IMR-90 (cell line): ENCODE data around the gene RNF141. TPM values are rescaled to one million over a fixed set of nuclear protein-coding genes. Genes with fewer than 3 reads are reported as not detected.

Experiments
- ATAC-seq: fragments of 200-7000 bp; cut with Tn5 transposase; 2 replicates; pipeline ENCODE4 v1.9.1; 2020; ENCODE audit warnings: low read depth, mild to moderate bottlenecking, moderate library complexity
- BruUV-seq: library from RNA; stranded (reverse); fragments of 400-500 nt; replicated peaks from 2 replicates; lab custom pipeline; 2021; lab: Mats Ljungman, UMichigan
- CTCF ChIA-PET: fragments of 300-600 bp; formaldehyde crosslinking; extraction: SDS; loops from one replicate; lab custom pipeline; 2021; ENCODE audit warnings: antibody characterized with exemption; lab: Yijun Ruan, JAX
- POLR2A ChIA-PET: fragments of 300-600 bp; sonication (Branson Sonifier 250); formaldehyde crosslinking; loops from one replicate; lab custom pipeline; 2022; ENCODE audit warnings: antibody characterized with exemption; ENCODE audit not compliant: unreplicated experiment; lab: Charles Lee
- DNase-seq: peaks from one replicate; pipeline ENCODE4 v3.0.0; 2013
- H2AFZ ChIP-seq: replicated peaks from 2 replicates; pipeline ENCODE3; 2013; ENCODE audit warnings: low read length, mild to moderate bottlenecking; ENCODE audit not compliant: poor library complexity
- H2AK5ac ChIP-seq: 2 replicates; pipeline ENCODE4 v1.6.1; 2013; ENCODE audit warnings: low read depth, low read length, inconsistent platforms
- H2AK9ac ChIP-seq: replicated peaks from 2 replicates; pipeline ENCODE3; 2013; ENCODE audit warnings: mild to moderate bottlenecking, low read depth, low read length, moderate library complexity; ENCODE audit not compliant: poor library complexity
- H2BK120ac ChIP-seq: 2 replicates; pipeline ENCODE4 v1.6.1; 2013; ENCODE audit warnings: low read depth, low read length, inconsistent platforms
- H2BK15ac ChIP-seq: 3 replicates; pipeline ENCODE4 v1.6.1; 2013; ENCODE audit warnings: low read depth, low read length, inconsistent platforms
- H2BK20ac ChIP-seq: 2 replicates; pipeline ENCODE4 v1.6.1; 2013; ENCODE audit warnings: low read depth, mild to moderate bottlenecking, inconsistent platforms, low read length, moderate library complexity
- H2BK5ac ChIP-seq: 2 replicates; pipeline ENCODE4 v1.6.1; 2013; ENCODE audit warnings: mild to moderate bottlenecking, low read depth, low read length, inconsistent platforms; ENCODE audit not compliant: poor library complexity, severe bottlenecking
- H3K14ac ChIP-seq: replicated peaks from 2 replicates; pipeline ENCODE4 v1.6.1; 2013; ENCODE audit warnings: low read depth, low read length, inconsistent platforms
- H3K18ac ChIP-seq: 2 replicates; pipeline ENCODE4 v1.6.1; 2013; ENCODE audit warnings: low read depth, low read length, control low read depth
- H3K23ac ChIP-seq: 2 replicates; pipeline ENCODE4 v1.6.1; 2013; ENCODE audit warnings: low read depth, low read length, inconsistent platforms
- H3K27ac ChIP-seq: 2 replicates; pipeline ENCODE4 v1.5.1; 2013; ENCODE audit warnings: mild to moderate bottlenecking, control low read depth, low read length; ENCODE audit not compliant: insufficient read depth
- H3K27me3 ChIP-seq: 2 replicates; pipeline ENCODE4 v1.6.1; 2013; ENCODE audit warnings: low read length; ENCODE audit not compliant: control insufficient read depth, insufficient read depth
- H3K36me3 ChIP-seq: 2 replicates; pipeline ENCODE4 v1.6.1; 2013; ENCODE audit warnings: low read length, mixed read lengths; ENCODE audit not compliant: control insufficient read depth, insufficient read depth
- H3K4ac ChIP-seq: 2 replicates; pipeline ENCODE4 v1.6.1; 2013; ENCODE audit warnings: low read depth, low read length, inconsistent platforms
- H3K4me1 ChIP-seq: 2 replicates; pipeline ENCODE4 v1.6.1; 2013; ENCODE audit warnings: low read length, mixed read lengths; ENCODE audit not compliant: control insufficient read depth, insufficient read depth
- H3K4me2 ChIP-seq: 2 replicates; pipeline ENCODE4 v1.6.1; 2013; ENCODE audit warnings: low read depth, mild to moderate bottlenecking, control low read depth, low read length, moderate library complexity
- H3K4me3 ChIP-seq: 2 replicates; pipeline ENCODE4 v1.5.1; 2013; ENCODE audit warnings: low read depth, mild to moderate bottlenecking, control low read depth, low read length, moderate library complexity; ENCODE audit not compliant: insufficient read depth
- H3K56ac ChIP-seq: 2 replicates; pipeline ENCODE4 v1.6.1; 2013; ENCODE audit warnings: low read length, inconsistent platforms; ENCODE audit not compliant: insufficient read depth; ENCODE audit errors: extremely low read depth
- H3K79me1 ChIP-seq, 2 experiments: 2 replicates each; pipeline ENCODE4 v1.6.1; 2013; ENCODE audit warnings: low read length in 2 of 2, inconsistent platforms in 1 of 2, low read depth in 1 of 2
- H3K9ac ChIP-seq: 2 replicates; pipeline ENCODE4 v1.6.1; 2013; ENCODE audit warnings: low read depth, low read length, control low read depth
- H3K9me1 ChIP-seq: 2 replicates; pipeline ENCODE4 v1.6.1; 2013; ENCODE audit warnings: low read length, inconsistent platforms; ENCODE audit not compliant: insufficient read depth
- H3K9me3 ChIP-seq: 2 replicates; pipeline ENCODE4 v1.6.1; 2013; ENCODE audit warnings: low read length; ENCODE audit not compliant: control insufficient read depth, insufficient read depth
- H4K20me1 ChIP-seq: 2 replicates; pipeline ENCODE4 v1.6.1; 2013; ENCODE audit warnings: low read length, inconsistent platforms; ENCODE audit not compliant: insufficient read depth
- H4K5ac ChIP-seq: 2 replicates; pipeline ENCODE4 v1.6.1; 2013; ENCODE audit warnings: mild to moderate bottlenecking, low read depth, low read length, control low read depth
- H4K8ac ChIP-seq, 2 experiments: 2 replicates each; pipeline ENCODE4 v1.6.1; 2013; ENCODE audit warnings: low read depth in 2 of 2, low read length in 2 of 2, control low read depth in 1 of 2, inconsistent platforms in 1 of 2
- H4K91ac ChIP-seq: 2 replicates; pipeline ENCODE4 v1.6.1; 2013; ENCODE audit warnings: low read depth, low read length, inconsistent platforms; ENCODE audit not compliant: insufficient read depth
- BHLHE40 ChIP-seq: fragments of 150-350 bp; IDR thresholded peaks from 2 replicates; pipeline ENCODE4 v1.6.1; 2016; ENCODE audit warnings: mild to moderate bottlenecking, low read depth, low read length
- CEBPB ChIP-seq: IDR thresholded peaks from 2 replicates; pipeline ENCODE4 v1.6.1; 2012; ENCODE audit warnings: low read depth, low read length, improper control_type of control experiment
- CHD1 ChIP-seq: IDR thresholded peaks from 2 replicates; pipeline ENCODE4 v1.6.1; 2012; ENCODE audit warnings: low read depth, low read length, improper control_type of control experiment
- ELK1 ChIP-seq: fragments of 150-350 bp; IDR thresholded peaks from 2 replicates; pipeline ENCODE4 v1.6.1; 2016; ENCODE audit warnings: low read depth, mild to moderate bottlenecking, low read length, moderate library complexity, borderline replicate concordance
- FOS ChIP-seq: fragments of 150-350 bp; IDR thresholded peaks from 2 replicates; pipeline ENCODE4 v1.6.1; 2016; ENCODE audit warnings: low read depth, low read length
- MAFK ChIP-seq: IDR thresholded peaks from 2 replicates; pipeline ENCODE4 v1.6.1; 2012; ENCODE audit warnings: low read depth, low read length, improper control_type of control experiment
- MAZ ChIP-seq: IDR thresholded peaks from 2 replicates; pipeline ENCODE4 v1.6.1; 2012; ENCODE audit warnings: low read depth, mild to moderate bottlenecking, low read length, improper control_type of control experiment, moderate library complexity, borderline replicate concordance
- MXI1 ChIP-seq: IDR thresholded peaks from 2 replicates; pipeline ENCODE4 v1.6.1; 2012; ENCODE audit warnings: low read depth, mild to moderate bottlenecking, low read length, moderate library complexity, borderline replicate concordance
- NFE2L2 ChIP-seq: fragments of 150-350 bp; IDR thresholded peaks from 2 replicates; pipeline ENCODE4 v1.6.1; 2016; ENCODE audit warnings: low read depth, mild to moderate bottlenecking, low read length
- POLR2A ChIP-seq: IDR thresholded peaks from 2 replicates; pipeline ENCODE4 v1.6.1; 2012; ENCODE audit warnings: mild to moderate bottlenecking, low read depth, low read length
- RAD21 ChIP-seq: IDR thresholded peaks from 2 replicates; pipeline ENCODE4 v1.6.1; 2012; ENCODE audit warnings: low read length, improper control_type of control experiment
- RCOR1 ChIP-seq: IDR thresholded peaks from 2 replicates; pipeline ENCODE4 v1.6.1; 2012; ENCODE audit warnings: mild to moderate bottlenecking, low read length, improper control_type of control experiment; ENCODE audit not compliant: insufficient replicate concordance
- SMC3 ChIP-seq: fragments of 150-350 bp; IDR thresholded peaks from 2 replicates; pipeline ENCODE4 v1.6.1; 2016; ENCODE audit warnings: low read depth, mild to moderate bottlenecking, antibody characterized with exemption, low read length, moderate library complexity
- USF2 ChIP-seq: fragments of 150-350 bp; IDR thresholded peaks from 2 replicates; pipeline ENCODE4 v1.6.1; 2017; ENCODE audit warnings: mild to moderate bottlenecking, antibody characterized with exemption, low read length, low read depth
- WGBS, 2 experiments: methylation state at CpG; one replicate each; pipeline versions ENCODE4 v1.1.5 to v1.1.7; 2013; ENCODE audit warnings: missing lambda C conversion rate in 2 of 2; ENCODE audit not compliant: insufficient read length in 1 of 2; ENCODE audit errors: extremely low coverage in 2 of 2; 5-methylcytosine and 5-hydroxymethylcytosine counted together
- dilution Hi-C: fragments of 300-500 bp; cut with HindIII; formaldehyde crosslinking; loops from one replicate; pipeline ENCODE4 v1.14.3; 2018; ENCODE audit warnings: low sequenced_read_pairs; ENCODE audit not compliant: unreplicated experiment
- in situ Hi-C: fragments of 300-500 bp; cut with MboI; formaldehyde crosslinking; loops from 3 replicates; pipeline ENCODE4 v1.14.3; 2019; ENCODE audit warnings: low sequenced_read_pairs, inconsistent platforms, mixed read lengths
- intact Hi-C: fragments of 100-400 bp; cut with micrococcal nuclease; formaldehyde crosslinking; loops from 2 replicates; pipeline ENCODE4 v1.10.0; 2022
- polyA plus RNA-seq, 3 experiments: library from polyadenylated mRNA; depleted of rRNA; stranded (reverse); fragments of >200 nt; gene quantifications; 2 replicates each; pipeline ENCODE4 v1.2.3, GENCODE V29; 2012; ENCODE audit warnings: low replicate concordance in 1 of 3
- total RNA-seq: library from RNA; depleted of rRNA; stranded (reverse); fragments of >200 nt; gene quantifications from 2 replicates; pipeline ENCODE4 v1.2.3, GENCODE V29; 2012

The RNF141 gene
- total and polyA plus RNA-seq, 2 of the 4 experiments (the other 2 are of a cell fraction), result 13.8 to 18.6 TPM

- intact Hi-C loops (loop anchor here (10.0 kb wide), 1 partner anchor 195 kb away; no protein-coding TSS in a partner anchor), in situ Hi-C loops (no loop called here), dilution Hi-C loops (loop anchor here (25.0 kb wide), 1 partner anchor 218 kb away; no protein-coding TSS in a partner anchor)
- no peak for ATAC-seq
- H2BK20ac ChIP-seq, result no peak overlapping the region
- H3K27me3 ChIP-seq, result no peaks in the 10 kb centered on the region
- peaks cover 0 to 22% of the 10 kb centered on the region in 2 experiments; a peak in 3 of 4 replicates for H3K79me1 ChIP-seq
- no peak overlapping the region for H2BK120ac ChIP-seq
- no peak overlapping the region for H3K4me2 ChIP-seq
- H3K36me3 ChIP-seq, result peaks cover 12% of the 10 kb centered on the region
- TF ChIP-seq MAZ (no peak), CHD1 (no peak), RCOR1 (no peak), ELK1 (no peak), MAFK (no peak), BHLHE40 (no peak), CEBPB (no peak), FOS (no peak), POLR2A (no peak), NFE2L2 (no peak), RAD21 (no peak), SMC3 (no peak), USF2 (no peak), MXI1 (no peak)
- no peak overlapping the region for H3K14ac ChIP-seq
- no peak overlapping the region for H3K4me3 ChIP-seq
- H3K4me1 ChIP-seq, result peaks cover 8% of the 10 kb centered on the region
- H4K8ac ChIP-seq, result no peak overlapping the region
- H3K27ac ChIP-seq, result no peak overlapping the region
- ChIA-PET CTCF (interaction anchor here (0.8 kb wide), 1 partner anchor 216 kb away, joined by 3 read pairs; no protein-coding TSS in a partner anchor), POLR2A (no interaction called here)
- no peak overlapping the region for H4K91ac ChIP-seq
- H2AK9ac ChIP-seq, result no peak overlapping the region
- H2AK5ac ChIP-seq, result no peak overlapping the region
- no CpG with 5 or more reads among the region's 2 CpGs for WGBS, 2 experiments
- no peak overlapping the region for H2AFZ ChIP-seq
- H3K9me3 ChIP-seq, result no peaks in the 10 kb centered on the region
- no peak overlapping the region for H2BK5ac ChIP-seq
- no peak overlapping the region for H4K5ac ChIP-seq
- H3K9me1 ChIP-seq, result 0 out of 2 replicates have a peak, but pooled peaks cover 11% of the 10 kb centered on the region
- no peak overlapping the region for H3K4ac ChIP-seq
- no peak overlapping the region for H2BK15ac ChIP-seq
- BruUV-seq, result no TSS peak
- H3K9ac ChIP-seq, result no peak overlapping the region
- H4K20me1 ChIP-seq, result no peaks in the 10 kb centered on the region
- no peak for DNase-seq
- H3K23ac ChIP-seq, result no peak overlapping the region
- no peak overlapping the region for H3K18ac ChIP-seq
- no peak overlapping the region for H3K56ac ChIP-seq
Measured at GRCh38 chr11:10519630-10520029, 21.4 kb downstream of the RNF141 start.
